HG02759 (cell line): ENCODE measurements around the gene PWWP2B.

Experiments
- ATAC-seq: cut with Tn5 transposase; IDR thresholded peaks from one replicate; pipeline ENCODE4 v1.9.1; 2021; ENCODE audit warnings: mild to moderate bottlenecking, moderate library complexity; ENCODE audit not compliant: unreplicated experiment

Gene PWWP2B

DNA sequence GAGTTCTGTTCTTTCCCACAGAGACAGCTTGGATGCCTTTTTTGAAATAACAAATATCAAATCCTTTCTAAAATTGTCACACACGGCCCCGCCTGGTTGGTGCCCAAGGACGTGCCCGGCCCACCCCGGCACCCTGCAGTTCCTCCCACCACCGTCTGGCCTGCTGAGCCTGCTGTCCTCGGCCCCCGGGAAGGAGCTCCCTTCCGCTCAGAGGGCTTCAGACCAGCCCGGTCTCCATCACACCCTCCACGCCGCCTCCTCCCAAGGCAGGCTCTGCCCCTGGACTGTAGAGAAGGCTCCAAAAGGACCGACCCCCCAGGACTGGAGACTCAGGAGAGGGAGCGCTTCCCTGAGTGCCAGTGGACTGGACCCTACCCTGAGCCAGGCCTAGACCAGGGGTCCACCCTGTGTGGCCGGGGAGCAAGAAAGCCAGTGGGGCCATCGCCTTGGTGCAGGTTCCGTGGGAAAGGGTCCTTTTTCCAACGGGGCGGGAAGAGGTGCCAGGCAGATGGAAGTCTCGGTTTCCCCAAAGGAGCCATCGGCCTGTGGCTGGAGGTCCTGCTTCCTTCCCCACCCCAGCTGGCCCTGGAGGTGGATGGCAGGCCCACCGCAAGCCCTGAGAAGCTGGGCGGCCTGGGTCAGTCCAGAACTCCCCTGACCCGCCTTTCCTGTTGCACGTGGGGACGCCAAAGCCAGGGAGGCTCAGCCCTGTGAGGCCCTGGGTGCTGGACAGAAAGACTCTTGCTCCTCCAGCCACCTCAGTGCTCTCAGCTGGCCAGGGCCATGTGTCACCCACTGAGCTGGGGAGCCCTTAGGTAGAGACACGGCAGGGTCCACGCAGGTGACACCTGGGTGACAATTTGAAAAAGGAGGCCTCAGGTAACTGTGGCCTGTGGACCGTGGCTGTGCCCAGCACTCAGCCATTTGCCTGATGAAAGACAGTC lies 69.8 kb downstream of the PWWP2B start:
- no peak for ATAC-seq
